Endometrial microvascular endothelial cells (primary cell): ENCODE measurements around the gene CDKN2AIP. TPM values are rescaled to one million over a fixed set of nuclear protein-coding genes. Genes with fewer than 3 reads are reported as not detected.

ENCODE experiments used
- in situ Hi-C: cut with HindIII; loops from 2 replicates; pipeline ENCODE4 v1.10.0; 2017; ENCODE audit warnings: low sequenced_read_pairs, low pct_unique_long_range_greater_than_20kb; ENCODE audit errors: inconsistent ontology term
- total RNA-seq: library from RNA; depleted of rRNA; stranded (reverse); fragments of >200 nt; gene quantifications from one replicate; pipeline ENCODE4 v1.2.3, GENCODE V29; 2015; ENCODE audit errors: inconsistent ontology term

CDKN2AIP gene
- 25.3 TPM for total RNA-seq

GRCh38 chr4:183444214-183445096 is at the start of gene CDKN2AIP:
TSS of gene CDKN2AIP (plus strand) at chr4:183444636. CDS start at chr4:183444798, 162 bp downstream.
- in situ Hi-C loops: no loop called here

GRCh38 chr4:183395395-183395794 is 49.0 kb upstream of the CDKN2AIP start:
- in situ Hi-C loops: no loop called here

GRCh38 chr4:183396227-183396637 is 48.2 kb upstream of the CDKN2AIP start:
- in situ Hi-C loops: no loop called here

GRCh38 chr4:183397741-183398297 is 46.6 kb upstream of the CDKN2AIP start:
- in situ Hi-C loops: no loop called here

GRCh38 chr4:183398298-183399125 is 45.9 kb upstream of the CDKN2AIP start:
- in situ Hi-C loops: no loop called here

GRCh38 chr4:183399126-183399522 is 45.3 kb upstream of the CDKN2AIP start:
- in situ Hi-C loops: no loop called here

- in situ Hi-C loops: no loop called here
Observed at GRCh38 chr4:183399616-183400015, 44.8 kb upstream of the CDKN2AIP start.

- in situ Hi-C loops: no loop called here
Observed at GRCh38 chr4:183400035-183400434, 44.4 kb upstream of the CDKN2AIP start.

GRCh38 chr4:183401473-183401872 is 43.0 kb upstream of the CDKN2AIP start:
- in situ Hi-C loops: no loop called here

GRCh38 chr4:183402771-183403170 is 41.7 kb upstream of the CDKN2AIP start:
- in situ Hi-C loops: no loop called here

- in situ Hi-C loops: no loop called here
Observed at GRCh38 chr4:183403486-183403885, 41.0 kb upstream of the CDKN2AIP start.

- in situ Hi-C loops: no loop called here
Observed at GRCh38 chr4:183403961-183404360, 40.5 kb upstream of the CDKN2AIP start.

- in situ Hi-C loops: no loop called here
Observed at GRCh38 chr4:183405303-183405702, 39.1 kb upstream of the CDKN2AIP start.

GRCh38 chr4:183407128-183407585 is 37.3 kb upstream of the CDKN2AIP start:
- in situ Hi-C loops: no loop called here

- in situ Hi-C loops: no loop called here
Observed at GRCh38 chr4:183407635-183408464, 36.6 kb upstream of the CDKN2AIP start.

GRCh38 chr4:183408796-183409195 is 35.6 kb upstream of the CDKN2AIP start:
- in situ Hi-C loops: no loop called here

GRCh38 chr4:183409483-183409882 is 35.0 kb upstream of the CDKN2AIP start:
- in situ Hi-C loops: no loop called here

GRCh38 chr4:183409934-183410333 is 34.5 kb upstream of the CDKN2AIP start:
- in situ Hi-C loops: no loop called here
